ENCODE data around the gene RAB26.

The RAB26 gene

DNA sequence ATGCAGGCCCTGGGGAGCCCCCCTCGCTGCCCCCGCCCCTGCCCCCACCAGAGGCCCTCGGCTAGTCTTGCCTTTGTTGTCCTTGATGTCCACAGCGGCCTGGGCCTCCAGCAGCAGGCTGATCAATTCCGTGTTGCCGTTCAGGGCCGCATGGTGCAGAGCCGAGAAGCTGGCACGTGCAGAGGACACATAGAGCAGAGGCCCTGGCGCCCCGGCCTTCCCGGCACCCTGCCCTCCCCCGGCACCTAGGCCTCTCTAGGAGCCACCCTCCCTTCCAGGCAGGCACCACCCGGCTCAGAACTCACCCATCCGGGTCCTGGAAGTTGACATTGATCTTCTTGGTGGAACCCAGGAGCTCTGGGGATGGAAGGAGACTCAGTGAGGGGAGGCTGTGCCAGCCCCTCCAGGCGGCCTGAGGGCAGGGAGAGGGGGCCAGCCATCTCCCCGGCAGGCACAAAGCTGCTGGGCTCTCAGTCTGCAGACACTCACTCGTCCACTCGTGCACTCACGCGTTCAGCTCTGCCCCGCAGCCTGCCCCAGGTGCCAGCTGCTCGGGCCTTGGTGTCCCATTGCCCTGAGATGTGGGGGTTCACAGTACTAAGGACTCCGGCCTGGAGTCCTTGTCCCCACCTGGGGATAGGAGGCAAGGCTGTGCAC is 41.7 kb downstream of the RAB26 start:
- H3K4me2 ChIP-seq (ENCODE audit: low read length): no peak overlapping the region
- H3K27me3 ChIP-seq (ENCODE audit: control insufficient read depth, insufficient read depth, low read length): no peaks in the 10 kb centered on the region
- H3K9me3 ChIP-seq (ENCODE audit: control insufficient read depth, low read length): no peaks in the 10 kb centered on the region
- H2AFZ ChIP-seq: no peak overlapping the region
- TF ChIP-seq, protein P1, sequence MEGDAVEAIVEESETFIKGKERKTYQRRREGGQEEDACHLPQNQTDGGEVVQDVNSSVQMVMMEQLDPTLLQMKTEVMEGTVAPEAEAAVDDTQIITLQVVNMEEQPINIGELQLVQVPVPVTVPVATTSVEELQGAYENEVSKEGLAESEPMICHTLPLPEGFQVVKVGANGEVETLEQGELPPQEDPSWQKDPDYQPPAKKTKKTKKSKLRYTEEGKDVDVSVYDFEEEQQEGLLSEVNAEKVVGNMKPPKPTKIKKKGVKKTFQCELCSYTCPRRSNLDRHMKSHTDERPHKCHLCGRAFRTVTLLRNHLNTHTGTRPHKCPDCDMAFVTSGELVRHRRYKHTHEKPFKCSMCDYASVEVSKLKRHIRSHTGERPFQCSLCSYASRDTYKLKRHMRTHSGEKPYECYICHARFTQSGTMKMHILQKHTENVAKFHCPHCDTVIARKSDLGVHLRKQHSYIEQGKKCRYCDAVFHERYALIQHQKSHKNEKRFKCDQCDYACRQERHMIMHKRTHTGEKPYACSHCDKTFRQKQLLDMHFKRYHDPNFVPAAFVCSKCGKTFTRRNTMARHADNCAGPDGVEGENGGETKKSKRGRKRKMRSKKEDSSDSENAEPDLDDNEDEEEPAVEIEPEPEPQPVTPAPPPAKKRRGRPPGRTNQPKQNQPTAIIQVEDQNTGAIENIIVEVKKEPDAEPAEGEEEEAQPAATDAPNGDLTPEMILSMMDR (IDR thresholded peaks at IDR 0.05): no peak
- H3K4me3 ChIP-seq (ENCODE audit: low read depth, low read length): no peak overlapping the region
- H3K4me1 ChIP-seq: peaks cover 3% of the 10 kb centered on the region
- no peaks in the 10 kb centered on the region for H3K36me3 ChIP-seq (ENCODE audit: control insufficient read depth, insufficient read depth, low read length)
- H3K27ac ChIP-seq: no peak overlapping the region
- H3K9ac ChIP-seq: no peak overlapping the region
- H3K79me2 ChIP-seq: peaks cover 2% of the 10 kb centered on the region

DNA sequence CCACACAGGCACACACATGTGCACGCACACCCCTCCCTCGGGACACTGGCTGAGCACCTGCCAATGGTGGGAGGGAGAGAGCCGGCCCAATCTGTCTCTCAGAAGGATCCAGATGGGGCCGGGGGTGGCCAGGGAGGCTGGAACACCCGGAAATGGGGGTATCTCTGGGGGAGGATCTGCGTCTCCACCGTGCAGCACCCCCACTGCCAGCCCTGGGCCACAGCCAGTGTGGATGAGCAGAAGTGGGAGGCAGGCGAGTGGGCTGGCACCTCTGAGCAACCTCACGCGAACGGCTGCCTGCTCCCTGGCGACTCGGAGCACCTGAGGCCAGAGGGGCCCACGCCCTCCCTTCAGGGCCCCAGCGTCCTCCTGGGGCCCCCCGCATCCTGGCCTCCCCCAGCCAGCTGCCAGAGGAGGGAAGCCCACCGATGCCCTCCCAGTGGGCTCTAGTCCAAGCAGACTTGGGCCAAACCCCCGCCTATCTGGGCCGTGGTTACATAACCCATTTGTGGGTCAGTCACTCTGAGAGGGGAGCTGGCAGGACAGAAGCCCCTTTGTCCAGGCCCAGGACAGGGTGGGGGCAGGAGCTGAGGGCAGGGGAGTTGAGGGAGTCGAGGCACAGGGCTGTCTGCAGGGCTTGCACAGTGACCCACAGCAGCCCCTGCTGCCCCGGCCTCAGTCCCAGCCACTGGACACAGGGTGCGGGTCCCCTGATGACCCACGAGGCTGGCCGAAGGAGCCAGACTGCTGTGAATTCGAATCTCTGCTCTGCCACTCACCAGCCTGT is 42.4 kb downstream of the RAB26 start:
- Histone ChIP-seq H3K27ac (no peak overlapping the region), H3K79me2 (peaks cover 2% of the 10 kb centered on the region), H3K4me2 (ENCODE audit: low read length) (no peak overlapping the region), H2AFZ (no peak overlapping the region), H3K9me3 (ENCODE audit: control insufficient read depth, low read length) (no peaks in the 10 kb centered on the region), H3K4me3 (ENCODE audit: low read depth, low read length) (no peak overlapping the region), H3K36me3 (ENCODE audit: control insufficient read depth, insufficient read depth, low read length) (no peaks in the 10 kb centered on the region), H3K27me3 (ENCODE audit: control insufficient read depth, insufficient read depth, low read length) (no peaks in the 10 kb centered on the region), H3K4me1 (peaks cover 7% of the 10 kb centered on the region), H3K9ac (no peak overlapping the region)
- TF ChIP-seq, protein P1 (IDR thresholded peaks at IDR 0.05): no peak

DNA sequence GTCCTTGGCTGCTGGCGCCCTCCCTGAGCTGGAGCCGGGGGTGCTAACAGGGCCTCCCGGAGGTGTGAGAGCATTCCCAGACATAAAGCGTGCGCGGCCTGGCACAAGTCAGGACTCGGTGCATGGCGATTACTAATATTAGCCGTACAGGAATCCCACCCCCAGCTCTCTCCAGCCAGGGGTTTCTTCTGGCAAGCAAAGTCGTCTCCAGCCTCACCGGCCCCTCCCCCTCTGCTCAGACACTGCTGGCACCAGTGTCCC is 43.0 kb downstream of the RAB26 start:
- no peaks in the 10 kb centered on the region for H3K27me3 ChIP-seq (ENCODE audit: control insufficient read depth, insufficient read depth, low read length)
- no peak overlapping the region for H3K4me3 ChIP-seq (ENCODE audit: low read depth, low read length)
- H3K36me3 ChIP-seq (ENCODE audit: control insufficient read depth, insufficient read depth, low read length): no peaks in the 10 kb centered on the region
- no peak overlapping the region for H3K9ac ChIP-seq
- no peak overlapping the region for H2AFZ ChIP-seq
- H3K4me2 ChIP-seq (ENCODE audit: low read length): no peak overlapping the region
- no peaks in the 10 kb centered on the region for H3K9me3 ChIP-seq (ENCODE audit: control insufficient read depth, low read length)
- peaks cover 7% of the 10 kb centered on the region for H3K4me1 ChIP-seq
- TF ChIP-seq, protein P1 (IDR thresholded peaks at IDR 0.05): no peak
- H3K79me2 ChIP-seq: peaks cover 2% of the 10 kb centered on the region
- no peak overlapping the region for H3K27ac ChIP-seq

DNA sequence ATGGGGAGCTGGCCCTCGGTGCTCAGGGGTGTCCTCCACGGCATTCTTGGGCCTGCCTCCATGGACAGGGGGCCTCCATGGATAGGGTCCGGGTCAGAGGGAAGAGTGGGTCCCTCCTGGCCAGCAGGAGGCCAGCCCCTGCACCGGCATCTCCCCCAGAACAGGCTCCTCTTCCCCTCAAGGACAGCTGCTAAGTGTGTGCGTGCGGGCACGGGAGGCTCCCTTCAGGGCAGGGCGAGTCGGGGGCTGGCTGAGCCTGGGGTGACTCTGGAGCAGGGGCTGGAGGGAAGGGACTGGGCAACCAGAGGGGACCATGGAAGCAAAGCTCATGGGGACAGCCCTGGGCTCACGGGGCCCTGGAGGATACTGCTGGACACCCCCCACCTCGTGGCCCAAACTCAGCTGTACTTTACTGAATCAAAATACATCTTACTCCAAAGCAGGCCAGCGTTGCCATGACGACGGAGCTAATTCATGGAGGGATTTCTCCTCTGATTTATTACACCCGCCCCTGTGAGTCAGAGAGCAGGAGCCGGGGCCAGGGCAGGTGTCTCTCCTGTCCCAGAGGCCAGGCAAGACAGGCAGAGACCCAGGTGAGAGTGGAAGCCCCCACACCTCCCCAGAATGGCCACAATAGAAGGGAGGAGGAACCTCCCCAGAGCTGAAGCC is 45.9 kb downstream of the RAB26 start:
- Histone ChIP-seq H3K4me3 (ENCODE audit: low read depth, low read length) (no peak overlapping the region), H3K9me3 (ENCODE audit: control insufficient read depth, low read length) (no peaks in the 10 kb centered on the region), H3K36me3 (ENCODE audit: control insufficient read depth, insufficient read depth, low read length) (no peaks in the 10 kb centered on the region), H3K4me2 (ENCODE audit: low read length) (no peak overlapping the region), H3K27me3 (ENCODE audit: control insufficient read depth, insufficient read depth, low read length) (no peaks in the 10 kb centered on the region), H3K9ac (no peak overlapping the region), H3K4me1 (peaks cover 7% of the 10 kb centered on the region), H2AFZ (no peak overlapping the region), H3K79me2 (peaks cover 2% of the 10 kb centered on the region), H3K27ac (no peak overlapping the region)
- TF ChIP-seq, protein P1 (IDR thresholded peaks at IDR 0.05): no peak

All from parathyroid adenoma (tissue), 2 donors.